22Rv1 (cell line): ENCODE measurements around the gene RPL10A.

Source experiments
- H3K27ac ChIP-seq: fragments of 450-650 bp; 2 replicates; pipeline ENCODE4 v1.5.1; 2017
- CTCF ChIP-seq: fragments of 450-650 bp; IDR thresholded peaks from 2 replicates; pipeline ENCODE4 v1.5.1; 2017; ENCODE audit warnings: mild to moderate bottlenecking
- ZFX ChIP-seq: fragments of 450-650 bp; IDR thresholded peaks from 2 replicates; pipeline ENCODE4 v1.6.1; 2017; ENCODE audit warnings: antibody characterized with exemption, borderline replicate concordance

Gene RPL10A

GRCh38 chr6:35507221-35507620, 39.0 kb downstream of the RPL10A start:
- no peak overlapping the region for H3K27ac ChIP-seq
- TF ChIP-seq CTCF (no peak), ZFX (no peak)

- no peak overlapping the region for H3K27ac ChIP-seq
- TF ChIP-seq ZFX = no peak
- TF ChIP-seq CTCF = no peak
Observed at GRCh38 chr6:35508027-35508426, 39.8 kb downstream of the RPL10A start.

- H3K27ac ChIP-seq = no peak overlapping the region
- TF ChIP-seq ZFX (no peak), CTCF (no peak)
Observed at GRCh38 chr6:35508542-35508941, 40.3 kb downstream of the RPL10A start.

- H3K27ac ChIP-seq = no peak overlapping the region
- TF ChIP-seq CTCF = no peak
- TF ChIP-seq ZFX = no peak
Observed at GRCh38 chr6:35510916-35511561, 42.8 kb downstream of the RPL10A start.

GRCh38 chr6:35511562-35511941, 43.4 kb downstream of the RPL10A start:
- no peak for TF ChIP-seq ZFX
- TF ChIP-seq CTCF = no peak

GRCh38 chr6:35512006-35512405, 43.8 kb downstream of the RPL10A start:
- no peak for TF ChIP-seq CTCF
- no peak for TF ChIP-seq ZFX
- no peak overlapping the region for H3K27ac ChIP-seq

More at GRCh38 chr6:35511562-35511941, 43.4 kb downstream of the RPL10A start:
- H3K27ac ChIP-seq = no peak overlapping the region

- TF ChIP-seq CTCF (no peak), ZFX (no peak)
- H3K27ac ChIP-seq = no peak within 1 kb of the TSS
Observed at GRCh38 chr6:35512740-35513139, 44.5 kb downstream of the RPL10A start, which contains the start of gene TULP1. TSS of gene TULP1 (minus strand) at chr6:35512896. CDS start at chr6:35512858, 38 bp downstream.
